ENCODE data around the gene GPC4. TPM values are rescaled to one million over a fixed set of nuclear protein-coding genes. Genes with fewer than 3 reads are reported as not detected.
A peak's percentile ranks its signal among the peaks of the same experiment; 100 is the strongest.

The GPC4 gene
- 10 to 100 TPM in 2 of 4 donors, 1 to 10 TPM in 2; 8.5 to 17.4 (median 12.3) TPM for total RNA-seq

DNA sequence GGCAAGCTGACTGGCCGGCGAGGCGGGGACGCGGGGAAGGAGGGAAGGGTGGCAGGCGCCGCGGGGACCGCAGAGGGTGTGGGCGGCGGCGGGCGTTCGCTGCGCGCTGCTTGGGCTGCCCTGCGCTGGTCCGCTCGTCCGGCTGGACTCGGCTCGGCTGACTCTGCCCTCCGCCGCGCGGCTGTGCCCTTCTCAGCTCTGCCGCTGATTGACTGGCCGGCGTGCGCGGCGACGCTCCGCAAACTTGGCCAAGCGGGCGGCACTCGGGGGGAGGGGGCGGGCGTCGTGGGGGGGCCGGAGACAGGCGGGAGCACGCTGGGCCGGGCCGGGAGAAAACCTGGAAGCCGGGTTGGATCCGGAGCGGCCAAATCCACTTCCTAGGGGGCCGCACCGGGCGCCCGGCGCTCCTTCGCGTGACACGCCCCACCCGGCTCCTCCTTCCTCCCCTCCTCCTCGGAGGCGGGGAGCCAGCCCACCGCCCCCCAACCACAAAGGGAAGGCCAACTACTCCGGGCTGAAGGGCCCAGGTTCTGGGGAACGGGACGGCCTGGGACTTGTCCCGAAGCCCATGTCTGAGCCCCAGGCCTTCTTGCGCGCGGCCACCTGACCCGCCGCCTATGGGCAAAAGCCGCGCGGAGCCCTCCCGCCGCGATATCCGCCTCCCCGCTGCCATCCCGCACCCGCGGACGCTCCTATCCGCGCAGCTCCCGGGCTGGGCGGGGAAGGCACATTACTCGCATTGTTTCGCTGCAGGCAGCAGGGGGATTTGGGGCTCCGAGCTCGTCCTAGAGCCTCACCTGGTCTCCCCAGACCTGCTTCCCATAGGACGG lies at the start of gene GPC4:
Gene GPC4 (minus strand): TSS at position 214 of the 830 bp plus-strand sequence. CDS start 524 bp downstream, outside the sequence.
- H3K4me1 ChIP-seq = peaks cover 8 to 9% of the 10 kb centered on the region in 2 donors
- H3K9me3 ChIP-seq = no peaks in the 10 kb centered on the region
- DNase-seq = peak; percentile 77 to 78
- peak within 1 kb of the TSS; percentile 26 to 48 (median 44) for H3K4me3 ChIP-seq (replicated peaks in 1 of 3)
- no peaks in the 10 kb centered on the region for H3K27me3 ChIP-seq
- intact Hi-C loops (cut with DNase I) = no loop called here
- no peak for TF ChIP-seq CTCF (IDR thresholded peaks at IDR 0.05)
- TF ChIP-seq POLR2A (IDR thresholded peaks at IDR 0.05) = peak in 1 of 2 donors; percentile 75
- 0% methylated on average over 3 of the region's 90 CpGs; no CpG with 5 or more reads in 1 of the 2 donors for WGBS, 2 donors
- no peaks in the 10 kb centered on the region for H3K36me3 ChIP-seq
- H3K27ac ChIP-seq = peak within 1 kb of the TSS in 2 of 3 donors; percentile 9 to 49

DNA sequence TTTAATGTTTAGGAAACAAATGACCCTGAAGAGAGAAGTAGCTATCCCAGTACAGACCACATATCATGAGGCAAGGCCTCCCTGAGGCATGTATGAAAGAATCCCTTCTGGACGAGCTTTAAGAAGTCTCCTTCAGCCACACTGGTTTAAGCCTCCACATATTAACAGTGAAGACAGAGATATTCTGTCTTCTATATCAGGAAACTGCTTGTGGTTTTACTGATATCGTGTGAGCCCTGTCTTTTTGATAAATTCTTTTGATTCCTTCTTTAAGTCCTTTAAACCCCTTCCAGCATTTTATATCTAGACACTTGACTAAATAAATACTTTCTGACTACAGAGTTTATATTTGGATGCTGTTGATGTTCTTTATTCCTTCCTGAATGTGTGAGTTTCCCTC lies 45.9 kb upstream of the GPC4 start:
- no peak overlapping the region for H3K27ac ChIP-seq
- intact Hi-C loops (cut with DNase I) = no loop called here
- TF ChIP-seq CTCF (IDR thresholded peaks at IDR 0.05) = no peak
- no peak for TF ChIP-seq POLR2A (IDR thresholded peaks at IDR 0.05)
- H3K27me3 ChIP-seq = no peaks in the 10 kb centered on the region
- H3K9me3 ChIP-seq = no peaks in the 10 kb centered on the region
- no peaks in the 10 kb centered on the region for H3K4me1 ChIP-seq
- H3K36me3 ChIP-seq = no peaks in the 10 kb centered on the region
- 73 to 85% methylated on average over 2 of the region's 2 CpGs for WGBS, 2 donors
- no peak overlapping the region for H3K4me3 ChIP-seq (replicated peaks in 1 of 3)
- DNase-seq = no peak

- H3K4me1 ChIP-seq = no peaks in the 10 kb centered on the region
- TF ChIP-seq CTCF (IDR thresholded peaks at IDR 0.05) (no peak), POLR2A (IDR thresholded peaks at IDR 0.05) (no peak)
- no peaks in the 10 kb centered on the region for H3K27me3 ChIP-seq
- no peak overlapping the region for H3K27ac ChIP-seq
- WGBS, 2 donors = 100% methylated on average over 2 of the region's 5 CpGs; no CpG with 5 or more reads in 1 of the 2 donors
- no peak for DNase-seq
- intact Hi-C loops (cut with DNase I) = no loop called here
- no peaks in the 10 kb centered on the region for H3K36me3 ChIP-seq
- no peaks in the 10 kb centered on the region for H3K9me3 ChIP-seq
- H3K4me3 ChIP-seq (replicated peaks in 1 of 3) = no peak overlapping the region
These were observed 39.6 kb upstream of the GPC4 start for GRCh38 chrX:133454924-133455323.

GRCh38 chrX:133454491-133454914 lies 39.2 kb upstream of the GPC4 start:
- no peak overlapping the region for H3K27ac ChIP-seq
- WGBS, 2 donors = 62 to 71% methylated on average over 3 of the region's 3 CpGs
- H3K27me3 ChIP-seq = no peaks in the 10 kb centered on the region
- H3K36me3 ChIP-seq = no peaks in the 10 kb centered on the region
- H3K4me1 ChIP-seq = no peaks in the 10 kb centered on the region
- DNase-seq = no peak
- TF ChIP-seq CTCF (IDR thresholded peaks at IDR 0.05) (no peak), POLR2A (IDR thresholded peaks at IDR 0.05) (no peak)
- H3K4me3 ChIP-seq (replicated peaks in 1 of 3) = no peak overlapping the region
- intact Hi-C loops (cut with DNase I) = no loop called here
- H3K9me3 ChIP-seq = no peaks in the 10 kb centered on the region

- no peak overlapping the region for H3K4me3 ChIP-seq (replicated peaks in 1 of 3)
- intact Hi-C loops (cut with DNase I) = no loop called here
- no peaks in the 10 kb centered on the region for H3K4me1 ChIP-seq
- 13 to 35% methylated on average over 3 to 4 of the region's 4 CpGs for WGBS, 2 donors
- H3K27me3 ChIP-seq = no peaks in the 10 kb centered on the region
- H3K27ac ChIP-seq = no peak overlapping the region
- TF ChIP-seq POLR2A (IDR thresholded peaks at IDR 0.05) (no peak), CTCF (IDR thresholded peaks at IDR 0.05) (no peak)
- no peaks in the 10 kb centered on the region for H3K9me3 ChIP-seq
- no peaks in the 10 kb centered on the region for H3K36me3 ChIP-seq
- DNase-seq = no peak
These were observed 33.3 kb upstream of the GPC4 start for GRCh38 chrX:133448512-133449076.

Measured in thyroid gland (tissue), 4 donors.